Testis (tissue), 2 donors: ENCODE measurements around the gene CHST9.

Source experiments
- CTCF ChIP-seq, 3 experiments: fragments of 450-650 bp in 2 of 3; fragments of 200-600 bp in 1 of 3; sonication (generic) in 1 of 3; IDR thresholded peaks; one replicate each; pipeline ENCODE4 v1.5.1; 2016 to 2019; ENCODE audit warnings: antibody characterized with exemption in 3 of 3, mild to moderate bottlenecking in 2 of 3, moderate library complexity in 1 of 3
- POLR2A ChIP-seq: fragments of 450-650 bp; IDR thresholded peaks from one replicate; pipeline ENCODE4 v1.6.1; 2017; ENCODE audit warnings: antibody characterized with exemption, mild to moderate bottlenecking, moderate library complexity

GRCh38 chr18:27142891-27143290 lies 42.2 kb downstream of the CHST9 start:
- TF ChIP-seq POLR2A = no peak
- no peak for TF ChIP-seq CTCF (IDR thresholded peaks at IDR 0.05)
